Measurements from ENCODE around the gene PPCDC.

PPCDC gene

GRCh38 chr15:75063338-75063737 lies 39.9 kb downstream of the PPCDC start:
- TF ChIP-seq, protein P1, sequence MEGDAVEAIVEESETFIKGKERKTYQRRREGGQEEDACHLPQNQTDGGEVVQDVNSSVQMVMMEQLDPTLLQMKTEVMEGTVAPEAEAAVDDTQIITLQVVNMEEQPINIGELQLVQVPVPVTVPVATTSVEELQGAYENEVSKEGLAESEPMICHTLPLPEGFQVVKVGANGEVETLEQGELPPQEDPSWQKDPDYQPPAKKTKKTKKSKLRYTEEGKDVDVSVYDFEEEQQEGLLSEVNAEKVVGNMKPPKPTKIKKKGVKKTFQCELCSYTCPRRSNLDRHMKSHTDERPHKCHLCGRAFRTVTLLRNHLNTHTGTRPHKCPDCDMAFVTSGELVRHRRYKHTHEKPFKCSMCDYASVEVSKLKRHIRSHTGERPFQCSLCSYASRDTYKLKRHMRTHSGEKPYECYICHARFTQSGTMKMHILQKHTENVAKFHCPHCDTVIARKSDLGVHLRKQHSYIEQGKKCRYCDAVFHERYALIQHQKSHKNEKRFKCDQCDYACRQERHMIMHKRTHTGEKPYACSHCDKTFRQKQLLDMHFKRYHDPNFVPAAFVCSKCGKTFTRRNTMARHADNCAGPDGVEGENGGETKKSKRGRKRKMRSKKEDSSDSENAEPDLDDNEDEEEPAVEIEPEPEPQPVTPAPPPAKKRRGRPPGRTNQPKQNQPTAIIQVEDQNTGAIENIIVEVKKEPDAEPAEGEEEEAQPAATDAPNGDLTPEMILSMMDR (IDR thresholded peaks at IDR 0.05; ENCODE audit: control insufficient read depth, extremely low read depth, insufficient read depth), result no peak
- H3K4me3 ChIP-seq (ENCODE audit: low read depth, low read length), result no peak overlapping the region
- DNase-seq (ENCODE audit: low read depth), result no peak

DNA sequence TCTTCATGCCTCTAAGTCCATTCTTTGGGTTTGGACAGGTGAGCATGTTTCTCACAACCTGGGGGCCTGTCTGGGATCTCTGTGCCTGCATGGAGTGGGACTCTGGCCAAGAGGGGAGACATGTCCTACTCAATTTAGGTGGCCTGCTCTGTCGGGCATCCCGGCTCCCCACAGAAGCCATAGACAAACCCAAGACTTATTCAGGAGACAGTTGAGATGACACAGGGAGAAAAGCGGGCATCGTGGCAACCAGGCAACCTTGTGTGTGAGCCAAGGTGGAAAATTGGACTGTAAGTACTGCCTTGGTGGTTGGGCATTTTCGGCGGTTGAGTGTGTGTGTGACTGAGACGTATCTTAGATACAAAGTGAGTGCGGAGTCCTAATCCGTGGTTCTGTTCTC lies 40.5 kb downstream of the PPCDC start:
- DNase-seq (ENCODE audit: low read depth), result no peak
- TF ChIP-seq, protein P1 (IDR thresholded peaks at IDR 0.05; ENCODE audit: control insufficient read depth, extremely low read depth, insufficient read depth), result no peak
- no peak overlapping the region for H3K4me3 ChIP-seq (ENCODE audit: low read depth, low read length)

DNA sequence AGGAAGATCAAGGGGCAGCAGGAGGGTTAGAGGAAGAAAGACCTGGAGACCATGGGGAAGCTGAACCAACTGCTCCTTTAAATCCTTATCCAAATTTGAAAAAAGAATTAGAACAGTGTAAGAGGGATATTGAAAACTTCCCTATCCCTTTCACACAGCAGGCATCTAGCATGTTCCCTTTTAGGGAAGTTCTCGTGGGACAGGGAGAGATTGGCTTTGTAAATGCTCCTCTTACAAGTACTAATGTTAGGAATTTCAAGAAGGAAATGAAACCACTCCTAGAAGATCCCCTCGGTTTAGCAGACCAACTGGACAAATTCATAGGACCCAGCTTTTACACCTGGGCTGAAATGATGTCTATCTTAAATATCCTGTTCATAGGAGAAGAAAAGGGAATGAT lies 41.5 kb downstream of the PPCDC start:
- no peak overlapping the region for H3K4me3 ChIP-seq (ENCODE audit: low read depth, low read length)
- TF ChIP-seq, protein P1 (IDR thresholded peaks at IDR 0.05; ENCODE audit: control insufficient read depth, extremely low read depth, insufficient read depth), result no peak
- no peak for DNase-seq (ENCODE audit: low read depth)

DNA sequence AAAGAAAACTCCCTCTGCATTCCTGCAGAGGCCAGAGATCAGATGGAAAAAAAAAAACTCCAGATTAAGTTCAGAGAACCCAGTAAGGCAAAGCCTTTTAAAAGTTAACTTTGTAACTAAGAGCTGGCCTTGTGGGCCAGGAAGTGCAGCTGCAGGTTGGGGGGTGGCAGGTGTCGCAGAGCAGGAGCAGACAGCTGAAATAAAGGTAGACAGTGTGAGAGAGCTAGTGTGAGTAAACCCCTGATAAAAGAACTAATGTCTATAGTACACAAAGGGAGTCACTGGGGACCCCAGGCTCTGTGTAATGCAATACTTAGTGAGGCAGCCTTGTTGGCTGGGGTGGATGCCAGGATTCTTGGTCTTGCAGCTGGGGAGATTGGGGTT lies 42.1 kb downstream of the PPCDC start:
- H3K4me3 ChIP-seq (ENCODE audit: low read depth, low read length), result no peak overlapping the region

DNA sequence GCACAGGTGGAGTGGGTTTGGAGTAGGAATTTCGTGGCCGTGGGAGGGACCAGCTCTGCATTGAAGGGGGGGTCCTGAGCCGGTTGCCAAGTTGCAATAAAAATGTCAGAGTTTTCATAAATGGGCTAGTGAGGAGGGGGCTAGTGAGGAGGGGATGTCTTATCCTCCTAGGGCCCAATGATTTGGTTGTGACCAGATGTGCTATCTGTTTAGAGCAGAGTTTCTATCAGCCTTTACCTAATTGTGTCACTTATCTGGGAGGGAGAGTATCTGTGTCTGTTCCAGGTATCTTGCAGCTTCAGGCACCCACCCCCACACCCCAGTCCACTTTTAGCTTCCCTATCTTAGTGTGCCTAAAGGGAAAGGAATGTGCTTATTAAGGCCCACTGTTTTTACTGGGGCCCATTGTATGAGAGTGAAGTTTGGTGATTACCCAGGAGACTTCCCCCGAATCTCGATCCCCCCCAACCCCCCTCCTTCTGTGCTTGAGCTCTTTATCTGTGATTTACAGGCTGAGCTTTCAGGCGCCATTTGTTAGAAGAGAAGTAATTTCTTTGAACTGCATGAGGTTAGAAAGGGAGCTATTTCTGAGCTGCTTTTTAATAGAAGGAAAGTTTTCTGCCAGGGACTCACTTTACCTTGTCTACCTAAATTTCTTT lies 42.6 kb downstream of the PPCDC start:
- no peak for DNase-seq (ENCODE audit: low read depth)
- no peak overlapping the region for H3K4me3 ChIP-seq (ENCODE audit: low read depth, low read length)
- TF ChIP-seq, protein P1 (IDR thresholded peaks at IDR 0.05; ENCODE audit: control insufficient read depth, extremely low read depth, insufficient read depth), result no peak

More for the DNA sequence above, 42.1 kb downstream of the PPCDC start:
- TF ChIP-seq, protein P1 (IDR thresholded peaks at IDR 0.05; ENCODE audit: control insufficient read depth, extremely low read depth, insufficient read depth), result no peak
- DNase-seq (ENCODE audit: low read depth), result no peak

GRCh38 chr15:75067123-75067830 lies 43.9 kb downstream of the PPCDC start:
- TF ChIP-seq, protein P1 (IDR thresholded peaks at IDR 0.05; ENCODE audit: control insufficient read depth, extremely low read depth, insufficient read depth), result no peak
- no peak overlapping the region for H3K4me3 ChIP-seq (ENCODE audit: low read depth, low read length)
- DNase-seq (ENCODE audit: low read depth), result no peak

All from LNCaP clone FGC (cell line).